Endothelial cell (in vitro differentiated cells): ENCODE measurements around the gene SLC15A2. TPM values are rescaled to one million over a fixed set of nuclear protein-coding genes. Genes with fewer than 3 reads are reported as not detected.

ENCODE experiments used
- DNase-seq: peaks from one replicate; pipeline ENCODE4 v3.0.0; 2021; ENCODE audit warnings: low spot score
- H3K27ac Mint-ChIP-seq: one replicate; pipeline ENCODE4 v1.8.0; 2021; ENCODE audit warnings: mixed read lengths, inconsistent platforms; ENCODE audit not compliant: unreplicated experiment
- H3K27me3 Mint-ChIP-seq: one replicate; pipeline ENCODE4 v1.8.0; 2021; ENCODE audit warnings: mild to moderate bottlenecking, moderate library complexity, mixed read lengths, inconsistent platforms; ENCODE audit not compliant: unreplicated experiment
- H3K36me3 Mint-ChIP-seq: one replicate; pipeline ENCODE4 v1.8.0; 2021; ENCODE audit warnings: mild to moderate bottlenecking, low read depth, mixed read lengths, inconsistent platforms; ENCODE audit not compliant: unreplicated experiment
- H3K4me1 Mint-ChIP-seq: one replicate; pipeline ENCODE4 v1.8.0; 2021; ENCODE audit warnings: mild to moderate bottlenecking, mixed read lengths, inconsistent platforms; ENCODE audit not compliant: unreplicated experiment
- H3K4me3 Mint-ChIP-seq: one replicate; pipeline ENCODE4 v1.8.0; 2021; ENCODE audit warnings: mild to moderate bottlenecking, mixed read lengths, inconsistent platforms; ENCODE audit not compliant: unreplicated experiment
- H3K9me3 Mint-ChIP-seq: one replicate; pipeline ENCODE4 v1.8.0; 2021; ENCODE audit warnings: mixed read lengths, inconsistent platforms; ENCODE audit not compliant: unreplicated experiment
- total RNA-seq: library from RNA; stranded (reverse); fragmentation: NEBNext Ultra II Directional; extraction: Animal tissue kit (Norgen Biotek cat#: 25700); gene quantifications from one replicate; pipeline ENCODE4 v1.2.1, GENCODE V29; 2021; ENCODE audit not compliant: unreplicated experiment
- TF ChIP-seq, protein P1 (sequence below): fragments of 200-600 bp; sonication (generic); IDR thresholded peaks from one replicate; pipeline ENCODE4 v1.5.0; 2021; ENCODE audit warnings: antibody characterized with exemption; ENCODE audit not compliant: unreplicated experiment

SLC15A2 gene
- total RNA-seq, 1 donor from 2014 or later = 4.9 TPM

DNA sequence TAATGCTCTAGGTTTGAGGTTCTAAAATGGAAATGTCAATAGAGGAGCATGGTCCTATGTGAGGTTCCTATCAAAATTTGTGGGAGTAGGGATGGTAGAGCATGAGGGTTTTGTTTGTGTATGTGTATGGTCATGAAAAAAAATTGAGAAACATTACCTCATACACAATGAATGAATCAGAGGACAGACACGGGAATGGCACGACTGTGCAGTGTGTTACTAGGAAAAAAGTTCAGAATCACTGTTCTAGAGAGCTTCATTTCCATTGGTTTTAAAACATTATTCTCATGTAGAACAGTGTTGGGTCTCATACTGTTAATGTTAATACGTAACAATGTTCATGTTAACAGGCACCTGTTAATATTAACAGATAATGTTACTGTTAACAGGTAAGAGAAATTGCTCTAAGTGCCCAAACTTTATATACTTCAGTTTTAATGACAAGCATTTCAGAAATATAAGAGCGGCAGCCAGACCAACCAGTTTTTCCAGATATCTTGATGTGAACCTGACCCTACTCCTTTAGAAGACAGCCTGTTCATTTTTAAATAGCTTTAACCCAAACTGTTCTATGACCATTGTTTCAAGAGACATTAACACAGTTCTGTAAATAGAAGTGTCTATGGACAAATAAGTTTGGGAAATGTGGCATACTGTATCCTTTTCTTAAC is 48.0 kb downstream of the SLC15A2 start:
- DNase-seq = no peak
- Mint-ChIP-seq H3K9me3 (no peaks in the 10 kb centered on the region), H3K36me3 (peaks cover 6% of the 10 kb centered on the region), H3K27me3 (no peaks in the 10 kb centered on the region), H3K4me3 (no peak overlapping the region), H3K27ac (no peak overlapping the region), H3K4me1 (peaks cover 3% of the 10 kb centered on the region)
- TF ChIP-seq, protein P1, sequence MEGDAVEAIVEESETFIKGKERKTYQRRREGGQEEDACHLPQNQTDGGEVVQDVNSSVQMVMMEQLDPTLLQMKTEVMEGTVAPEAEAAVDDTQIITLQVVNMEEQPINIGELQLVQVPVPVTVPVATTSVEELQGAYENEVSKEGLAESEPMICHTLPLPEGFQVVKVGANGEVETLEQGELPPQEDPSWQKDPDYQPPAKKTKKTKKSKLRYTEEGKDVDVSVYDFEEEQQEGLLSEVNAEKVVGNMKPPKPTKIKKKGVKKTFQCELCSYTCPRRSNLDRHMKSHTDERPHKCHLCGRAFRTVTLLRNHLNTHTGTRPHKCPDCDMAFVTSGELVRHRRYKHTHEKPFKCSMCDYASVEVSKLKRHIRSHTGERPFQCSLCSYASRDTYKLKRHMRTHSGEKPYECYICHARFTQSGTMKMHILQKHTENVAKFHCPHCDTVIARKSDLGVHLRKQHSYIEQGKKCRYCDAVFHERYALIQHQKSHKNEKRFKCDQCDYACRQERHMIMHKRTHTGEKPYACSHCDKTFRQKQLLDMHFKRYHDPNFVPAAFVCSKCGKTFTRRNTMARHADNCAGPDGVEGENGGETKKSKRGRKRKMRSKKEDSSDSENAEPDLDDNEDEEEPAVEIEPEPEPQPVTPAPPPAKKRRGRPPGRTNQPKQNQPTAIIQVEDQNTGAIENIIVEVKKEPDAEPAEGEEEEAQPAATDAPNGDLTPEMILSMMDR = no peak

DNA sequence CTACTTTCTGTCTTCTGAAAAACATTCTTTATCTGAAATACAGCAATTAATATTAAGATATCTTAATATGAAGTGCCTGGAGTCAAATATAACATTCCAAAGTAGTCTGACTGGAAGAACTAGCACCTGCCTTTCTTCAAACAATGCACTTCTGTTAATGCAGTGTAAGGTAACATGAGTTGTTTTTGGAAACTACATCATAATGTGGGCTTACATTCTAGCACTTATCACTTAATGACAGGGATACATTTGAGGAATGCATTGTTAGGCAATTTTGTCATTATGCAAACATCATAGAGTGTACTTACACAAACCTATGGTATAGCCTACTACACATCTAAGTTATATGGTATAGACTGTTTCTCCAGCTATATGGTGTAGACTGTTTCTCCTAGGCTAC is 49.2 kb downstream of the SLC15A2 start:
- Mint-ChIP-seq H3K27me3 (no peaks in the 10 kb centered on the region), H3K4me3 (no peak overlapping the region), H3K9me3 (no peaks in the 10 kb centered on the region), H3K36me3 (peaks cover 6% of the 10 kb centered on the region), H3K4me1 (peaks cover 3% of the 10 kb centered on the region), H3K27ac (no peak overlapping the region)
- no peak for DNase-seq
- TF ChIP-seq, protein P1 = no peak

DNA sequence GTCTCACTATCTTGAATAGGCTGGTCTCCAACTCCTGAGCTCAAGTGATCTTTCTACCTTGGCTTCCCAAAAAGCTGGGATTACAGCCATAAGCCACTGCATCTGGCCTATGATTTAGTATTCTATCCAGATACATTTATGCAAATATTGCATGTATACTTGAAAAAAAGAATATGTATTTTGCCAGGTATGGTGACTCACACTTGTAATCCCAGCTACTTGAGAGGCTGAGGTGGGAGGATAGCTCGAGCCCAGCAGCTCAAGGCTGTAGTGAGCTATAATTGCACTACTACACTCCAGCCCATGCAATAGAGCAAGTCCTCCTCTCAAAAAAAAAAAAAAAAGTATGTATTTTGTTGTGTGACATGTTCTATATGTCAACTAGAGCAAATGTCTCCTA is 54.4 kb downstream of the SLC15A2 start:
- DNase-seq = no peak
- H3K4me1 Mint-ChIP-seq = no peaks in the 10 kb centered on the region
- H3K27ac Mint-ChIP-seq = no peak overlapping the region
- no peaks in the 10 kb centered on the region for H3K27me3 Mint-ChIP-seq
- no peaks in the 10 kb centered on the region for H3K36me3 Mint-ChIP-seq
- TF ChIP-seq, protein P1 = no peak
- H3K9me3 Mint-ChIP-seq = no peaks in the 10 kb centered on the region
- H3K4me3 Mint-ChIP-seq = no peak overlapping the region

DNA sequence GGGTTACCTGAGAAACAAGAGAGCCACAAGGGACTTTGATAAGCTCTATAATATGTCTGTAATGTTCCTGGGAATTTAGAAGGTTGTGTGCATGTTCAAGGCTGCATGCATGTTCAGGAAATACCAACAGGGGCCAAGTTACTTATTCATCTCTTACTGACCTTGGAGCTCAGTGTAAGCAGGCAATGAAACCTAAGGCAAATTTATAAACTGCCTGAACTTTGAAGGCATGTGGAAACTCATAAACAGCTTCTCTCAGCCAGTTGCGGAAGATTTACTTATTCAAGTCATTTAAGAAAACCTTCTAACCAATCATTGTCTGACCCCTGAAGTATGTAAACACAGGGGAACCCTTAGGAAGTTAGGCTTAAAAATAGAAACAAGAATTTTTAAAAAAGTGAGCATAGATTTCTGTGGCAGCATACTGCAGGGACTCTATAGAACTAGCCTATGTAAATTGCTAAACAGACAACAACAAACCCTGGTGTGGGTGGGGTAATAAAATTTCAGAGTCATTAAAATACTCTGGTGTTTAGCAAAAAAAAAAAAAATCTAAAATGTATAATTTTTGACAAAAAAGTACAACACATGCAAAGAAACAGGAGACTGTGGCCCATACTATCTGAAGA is 57.2 kb downstream of the SLC15A2 start:
- no peak for DNase-seq
- Mint-ChIP-seq H3K4me1 (no peaks in the 10 kb centered on the region), H3K27me3 (no peaks in the 10 kb centered on the region), H3K9me3 (no peaks in the 10 kb centered on the region), H3K36me3 (peaks cover 5% of the 10 kb centered on the region), H3K27ac (no peak overlapping the region), H3K4me3 (no peak overlapping the region)
- TF ChIP-seq, protein P1 = no peak

DNA sequence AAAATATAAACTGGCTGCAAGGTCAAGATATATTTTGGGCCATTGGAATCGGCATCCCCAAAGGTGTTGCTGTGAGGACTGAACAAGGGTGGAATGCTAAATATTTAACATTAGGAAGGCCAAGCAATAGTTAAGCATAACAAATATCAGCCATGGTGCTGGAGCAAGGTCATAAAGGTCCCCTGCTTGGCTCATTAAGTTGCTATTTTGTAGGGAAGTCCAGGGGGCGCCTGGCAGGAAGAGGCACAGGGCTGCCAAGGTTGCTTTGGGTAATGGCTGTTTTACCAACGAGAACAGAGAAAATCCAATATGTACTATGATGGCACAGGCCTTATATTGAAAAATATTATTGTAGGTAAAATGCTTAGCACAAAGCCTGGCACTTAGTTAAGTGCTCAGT is 62.2 kb downstream of the SLC15A2 start:
- Mint-ChIP-seq H3K4me3 (no peak overlapping the region), H3K4me1 (no peaks in the 10 kb centered on the region), H3K27ac (no peak overlapping the region), H3K36me3 (peaks cover 5% of the 10 kb centered on the region), H3K9me3 (no peaks in the 10 kb centered on the region), H3K27me3 (no peaks in the 10 kb centered on the region)
- DNase-seq = no peak
- TF ChIP-seq, protein P1 = no peak
